Lower lobe of right lung (tissue), 2 donors: Measurements from ENCODE around the gene CCDC57. TPM values are rescaled to one million over a fixed set of nuclear protein-coding genes. Genes with fewer than 3 reads are reported as not detected.

Experiments used
- ATAC-seq, 2 donors: fragments of 200-7000 bp; cut with Tn5 transposase; one replicate each; pipeline ENCODE4 v1.9.1; 2020 to 2022; ENCODE audit warnings: mild to moderate bottlenecking in 2 of 2, moderate library complexity in 2 of 2
- DNase-seq: peaks from one replicate; pipeline ENCODE4 v3.0.0-alpha.2; 2020
- H3K27ac ChIP-seq: fragments of 200-600 bp; one replicate; pipeline ENCODE4 v1.8.0; 2022
- H3K27me3 ChIP-seq: fragments of 200-600 bp; one replicate; pipeline ENCODE4 v1.8.0; 2022; ENCODE audit warnings: low read depth
- H3K36me3 ChIP-seq: fragments of 200-600 bp; one replicate; pipeline ENCODE4 v1.8.0; 2022; ENCODE audit warnings: mild to moderate bottlenecking
- H3K4me1 ChIP-seq: fragments of 200-600 bp; one replicate; pipeline ENCODE4 v1.8.0; 2022
- H3K4me3 ChIP-seq: fragments of 200-600 bp; one replicate; pipeline ENCODE4 v1.8.0; 2022; ENCODE audit warnings: mild to moderate bottlenecking
- H3K9me3 ChIP-seq: fragments of 200-600 bp; one replicate; pipeline ENCODE4 v1.8.0; 2022
- intact Hi-C: fragments of 100-400 bp; cut with DNase I; formaldehyde crosslinking; loops from one replicate; pipeline ENCODE4 v1.11.0; 2022
- total RNA-seq: library from RNA; stranded (reverse); fragmentation: NEBNext Ultra II Directional; extraction: Animal tissue kit (Norgen Biotek cat#: 25700); gene quantifications from one replicate; pipeline ENCODE4 v1.2.1, GENCODE V29; 2021
- TF ChIP-seq, protein P1 (sequence below): fragments of 200-600 bp; IDR thresholded peaks from one replicate; pipeline ENCODE4 v1.8.0; 2022; ENCODE audit warnings: antibody characterized with exemption, mild to moderate bottlenecking
- donor health status: DM: no; HTN: yes; CAD: no; lungs with severe emphysema.

Gene CCDC57
- total RNA-seq, 1 donor from 2014 or later: 63.4 TPM

DNA sequence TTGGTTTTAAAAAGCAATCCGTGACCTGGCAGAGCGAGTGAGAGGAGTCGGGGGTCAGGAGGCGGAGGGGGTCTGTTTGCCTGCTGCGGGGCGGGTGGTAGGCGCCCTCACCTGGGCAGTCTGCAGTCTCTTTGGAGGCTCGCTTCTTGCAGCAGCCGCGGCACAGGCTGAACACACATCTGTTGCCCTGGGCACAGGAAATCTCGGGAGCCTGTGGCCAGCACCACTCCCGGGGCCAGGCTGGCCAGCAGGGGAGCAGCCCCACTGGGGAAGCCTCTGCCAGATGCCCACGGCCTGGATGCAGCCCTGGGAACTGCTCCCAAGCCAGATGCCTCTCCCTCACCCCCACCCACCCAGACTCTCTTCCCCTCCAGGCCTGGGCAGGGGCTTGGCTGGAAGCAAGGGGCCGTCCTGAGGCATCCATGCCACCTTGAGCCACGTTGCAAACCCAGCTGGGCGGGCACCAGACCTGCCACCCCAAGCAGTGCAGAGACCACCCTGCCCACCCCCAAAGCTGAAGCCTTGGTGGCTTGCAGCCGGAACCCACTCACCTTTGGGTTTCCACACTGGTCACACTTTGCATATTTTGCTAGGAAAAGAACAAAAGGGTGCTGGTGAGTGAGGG, 154.3 kb downstream of the CCDC57 start:
- peaks cover 96% of the 10 kb centered on the region for H3K36me3 ChIP-seq
- no peaks in the 10 kb centered on the region for H3K9me3 ChIP-seq
- H3K27ac ChIP-seq: no peak overlapping the region
- no peaks in the 10 kb centered on the region for H3K27me3 ChIP-seq
- peaks cover 6% of the 10 kb centered on the region for H3K4me1 ChIP-seq
- intact Hi-C loops: no loop called here
- TF ChIP-seq, protein P1, sequence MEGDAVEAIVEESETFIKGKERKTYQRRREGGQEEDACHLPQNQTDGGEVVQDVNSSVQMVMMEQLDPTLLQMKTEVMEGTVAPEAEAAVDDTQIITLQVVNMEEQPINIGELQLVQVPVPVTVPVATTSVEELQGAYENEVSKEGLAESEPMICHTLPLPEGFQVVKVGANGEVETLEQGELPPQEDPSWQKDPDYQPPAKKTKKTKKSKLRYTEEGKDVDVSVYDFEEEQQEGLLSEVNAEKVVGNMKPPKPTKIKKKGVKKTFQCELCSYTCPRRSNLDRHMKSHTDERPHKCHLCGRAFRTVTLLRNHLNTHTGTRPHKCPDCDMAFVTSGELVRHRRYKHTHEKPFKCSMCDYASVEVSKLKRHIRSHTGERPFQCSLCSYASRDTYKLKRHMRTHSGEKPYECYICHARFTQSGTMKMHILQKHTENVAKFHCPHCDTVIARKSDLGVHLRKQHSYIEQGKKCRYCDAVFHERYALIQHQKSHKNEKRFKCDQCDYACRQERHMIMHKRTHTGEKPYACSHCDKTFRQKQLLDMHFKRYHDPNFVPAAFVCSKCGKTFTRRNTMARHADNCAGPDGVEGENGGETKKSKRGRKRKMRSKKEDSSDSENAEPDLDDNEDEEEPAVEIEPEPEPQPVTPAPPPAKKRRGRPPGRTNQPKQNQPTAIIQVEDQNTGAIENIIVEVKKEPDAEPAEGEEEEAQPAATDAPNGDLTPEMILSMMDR: no peak
- DNase-seq (no peak), ATAC-seq (no peak)
- H3K4me3 ChIP-seq: no peak overlapping the region

GRCh38 chr17:82056729-82057621, 155.7 kb downstream of the CCDC57 start:
- H3K36me3 ChIP-seq: peaks cover 85% of the 10 kb centered on the region
- H3K27ac ChIP-seq: no peak overlapping the region
- TF ChIP-seq, protein P1: no peak
- peaks cover 18% of the 10 kb centered on the region for H3K4me1 ChIP-seq
- H3K9me3 ChIP-seq: no peaks in the 10 kb centered on the region
- intact Hi-C loops: no loop called here
- no peaks in the 10 kb centered on the region for H3K27me3 ChIP-seq
- ATAC-seq: no peak
- no peak for DNase-seq
- H3K4me3 ChIP-seq: no peak overlapping the region

DNA sequence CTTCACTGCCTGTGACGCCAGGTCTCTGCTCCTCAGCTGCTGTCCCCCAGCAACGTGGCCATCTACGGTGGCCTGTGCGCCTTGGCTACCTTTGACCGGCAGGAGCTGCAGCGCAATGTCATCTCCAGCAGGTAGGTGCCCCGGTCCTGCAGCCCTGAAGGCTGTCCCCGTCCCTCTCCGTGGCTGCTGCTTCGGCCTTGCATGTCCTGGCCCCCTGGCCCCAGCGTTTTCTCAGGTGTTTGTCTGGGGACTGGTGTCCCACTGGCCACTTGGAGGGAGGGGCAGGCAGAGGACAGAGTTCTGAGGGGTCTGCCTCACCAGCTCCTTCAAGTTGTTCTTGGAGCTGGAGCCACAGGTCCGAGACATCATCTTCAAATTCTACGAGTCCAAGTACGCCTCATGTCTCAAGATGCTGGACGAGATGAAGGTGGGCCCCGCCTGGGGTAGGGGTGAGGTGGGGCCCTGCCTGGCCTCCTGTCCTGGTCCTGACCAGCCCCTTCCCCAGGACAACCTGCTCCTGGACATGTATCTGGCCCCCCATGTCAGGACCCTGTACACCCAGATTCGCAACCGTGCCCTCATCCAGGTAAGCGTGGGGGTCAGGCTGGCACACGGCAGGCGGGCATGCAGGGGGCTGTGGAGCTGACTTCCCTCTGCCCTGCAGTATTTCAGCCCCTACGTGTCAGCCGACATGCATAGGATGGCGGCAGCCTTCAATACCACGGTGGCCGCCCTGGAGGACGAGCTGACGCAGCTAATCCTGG, 156.5 kb downstream of the CCDC57 start:
- Histone ChIP-seq H3K4me1 (peaks cover 18% of the 10 kb centered on the region), H3K36me3 (peaks cover 81% of the 10 kb centered on the region), H3K4me3 (no peak overlapping the region), H3K27ac (no peak overlapping the region), H3K9me3 (no peaks in the 10 kb centered on the region), H3K27me3 (no peaks in the 10 kb centered on the region)
- intact Hi-C loops: no loop called here
- no peak for DNase-seq
- TF ChIP-seq, protein P1: no peak
- no peak for ATAC-seq

- ATAC-seq: no peak
- Histone ChIP-seq H3K27ac (no peak overlapping the region), H3K9me3 (no peaks in the 10 kb centered on the region), H3K4me3 (no peak overlapping the region), H3K27me3 (no peaks in the 10 kb centered on the region), H3K4me1 (peaks cover 26% of the 10 kb centered on the region), H3K36me3 (peaks cover 72% of the 10 kb centered on the region)
- TF ChIP-seq, protein P1: no peak
- intact Hi-C loops: no loop called here
- no peak for DNase-seq
Observed at GRCh38 chr17:82055023-82055964, 157.3 kb downstream of the CCDC57 start.
